ENCODE data around the gene AAK1. TPM values are rescaled to one million over a fixed set of nuclear protein-coding genes. Genes with fewer than 3 reads are reported as not detected.

The AAK1 gene
- total RNA-seq, 1 donor from 2014 or later, result 45.5 TPM

- H3K9me3 Mint-ChIP-seq, result no peaks in the 10 kb centered on the region
- H3K27me3 Mint-ChIP-seq, result no peaks in the 10 kb centered on the region
- no peak for TF ChIP-seq CTCF (conservative IDR thresholded peaks at IDR 0.05)
- H3K4me3 Mint-ChIP-seq, result no peak overlapping the region
- peaks cover 11% of the 10 kb centered on the region for H3K36me3 Mint-ChIP-seq
- no peak overlapping the region for H3K27ac Mint-ChIP-seq
- no peak for DNase-seq (ENCODE audit: extremely low spot score, unreplicated experiment)
- H3K4me1 Mint-ChIP-seq (ENCODE audit: unreplicated experiment), result no peaks in the 10 kb centered on the region
Observed at GRCh38 chr2:69461404-69461803, 182.1 kb downstream of the AAK1 start.

- Mint-ChIP-seq H3K4me1 (ENCODE audit: unreplicated experiment) (no peaks in the 10 kb centered on the region), H3K9me3 (no peaks in the 10 kb centered on the region), H3K36me3 (peaks cover 6% of the 10 kb centered on the region), H3K27me3 (no peaks in the 10 kb centered on the region), H3K27ac (no peak overlapping the region), H3K4me3 (no peak overlapping the region)
- DNase-seq (ENCODE audit: extremely low spot score, unreplicated experiment), result no peak
- TF ChIP-seq CTCF (conservative IDR thresholded peaks at IDR 0.05), result no peak
Observed at GRCh38 chr2:69459936-69460335, 183.6 kb downstream of the AAK1 start.

GRCh38 chr2:69456950-69457445 is 186.5 kb downstream of the AAK1 start:
- H3K27me3 Mint-ChIP-seq, result no peaks in the 10 kb centered on the region
- H3K36me3 Mint-ChIP-seq, result peaks cover 3% of the 10 kb centered on the region
- no peak overlapping the region for H3K4me3 Mint-ChIP-seq
- peaks cover 14% of the 10 kb centered on the region for H3K4me1 Mint-ChIP-seq (ENCODE audit: unreplicated experiment)
- H3K27ac Mint-ChIP-seq, result no peak overlapping the region
- no peak for DNase-seq (ENCODE audit: extremely low spot score, unreplicated experiment)
- TF ChIP-seq CTCF (conservative IDR thresholded peaks at IDR 0.05), result no peak
- no peaks in the 10 kb centered on the region for H3K9me3 Mint-ChIP-seq

GRCh38 chr2:69456154-69456553 is 187.4 kb downstream of the AAK1 start:
- DNase-seq (ENCODE audit: extremely low spot score, unreplicated experiment), result no peak
- Mint-ChIP-seq H3K9me3 (no peaks in the 10 kb centered on the region), H3K27me3 (no peaks in the 10 kb centered on the region), H3K4me3 (no peak overlapping the region), H3K27ac (no peak overlapping the region), H3K36me3 (no peaks in the 10 kb centered on the region), H3K4me1 (ENCODE audit: unreplicated experiment) (peaks cover 14% of the 10 kb centered on the region)
- TF ChIP-seq CTCF (conservative IDR thresholded peaks at IDR 0.05), result no peak

- no peaks in the 10 kb centered on the region for H3K27me3 Mint-ChIP-seq
- no peaks in the 10 kb centered on the region for H3K9me3 Mint-ChIP-seq
- H3K36me3 Mint-ChIP-seq, result no peaks in the 10 kb centered on the region
- H3K4me1 Mint-ChIP-seq (ENCODE audit: unreplicated experiment), result peaks cover 18% of the 10 kb centered on the region
- H3K27ac Mint-ChIP-seq, result no peak overlapping the region
- no peak for DNase-seq (ENCODE audit: extremely low spot score, unreplicated experiment)
- no peak overlapping the region for H3K4me3 Mint-ChIP-seq
- no peak for TF ChIP-seq CTCF (conservative IDR thresholded peaks at IDR 0.05)
Observed at GRCh38 chr2:69454976-69455375, 188.6 kb downstream of the AAK1 start.
